Activated effector memory CD4-positive, alpha-beta T cell treated with anti-CD3 and anti-CD28 coated beads, Interleukin-2, amount 50 U/mL, for 16 hours (primary cell): ENCODE results near the gene BICC1.
"Not testable (repeated sequence)": the region's sequence is repeated elsewhere in the genome, so short reads cannot be mapped to it uniquely, and the experiment has no call there.

Experiments
- DNase-seq: peaks from one replicate; pipeline ENCODE4 v3.0.0-alpha.2; 2020

BICC1 gene

GRCh38 chr10:58567652-58568051 lies 55.0 kb downstream of the BICC1 start:
- DNase-seq = no peak

- no peak for DNase-seq
These were observed 55.8 kb downstream of the BICC1 start for GRCh38 chr10:58568428-58568935.

- no peak for DNase-seq
These were observed 57.6 kb downstream of the BICC1 start for GRCh38 chr10:58570307-58570723.

GRCh38 chr10:58570979-58571378 lies 58.3 kb downstream of the BICC1 start:
- DNase-seq = no peak

- DNase-seq = no peak
These were observed 60.5 kb downstream of the BICC1 start for GRCh38 chr10:58573144-58573543.

- no peak for DNase-seq
These were observed 61.4 kb downstream of the BICC1 start for GRCh38 chr10:58574058-58574457.

- DNase-seq = no peak
These were observed 62.8 kb downstream of the BICC1 start for GRCh38 chr10:58575491-58575890.

GRCh38 chr10:58576751-58577436 lies 64.2 kb downstream of the BICC1 start:
- no peak for DNase-seq

GRCh38 chr10:58577437-58577777 lies 64.7 kb downstream of the BICC1 start:
- DNase-seq = no peak

- no peak for DNase-seq
These were observed 65.7 kb downstream of the BICC1 start for GRCh38 chr10:58578366-58578765.

GRCh38 chr10:58579011-58579655 lies 66.5 kb downstream of the BICC1 start:
- no peak for DNase-seq

- DNase-seq = no peak
These were observed 69.4 kb downstream of the BICC1 start for GRCh38 chr10:58582045-58582444.

- no peak for DNase-seq
These were observed 72.8 kb downstream of the BICC1 start for GRCh38 chr10:58585435-58585834.

GRCh38 chr10:58586282-58587245 lies 73.9 kb downstream of the BICC1 start:
- no peak for DNase-seq

- DNase-seq = no peak
These were observed 75.0 kb downstream of the BICC1 start for GRCh38 chr10:58587676-58588075.

- no peak for DNase-seq
These were observed 76.1 kb downstream of the BICC1 start for GRCh38 chr10:58588673-58589265.

GRCh38 chr10:58590152-58590840 lies 77.6 kb downstream of the BICC1 start:
- no peak for DNase-seq

GRCh38 chr10:58590924-58591323 lies 78.3 kb downstream of the BICC1 start:
- no peak for DNase-seq

- DNase-seq = no peak
These were observed 80.3 kb downstream of the BICC1 start for GRCh38 chr10:58593008-58593407.

GRCh38 chr10:58597211-58597610 lies 84.5 kb downstream of the BICC1 start:
- DNase-seq = not testable (repeated sequence)

- DNase-seq = no peak
These were observed 87.4 kb downstream of the BICC1 start for GRCh38 chr10:58599927-58600553.

- DNase-seq = no peak
These were observed 95.7 kb downstream of the BICC1 start for GRCh38 chr10:58608351-58608750.
